ENCODE results near the gene VAMP8. TPM values are rescaled to one million over a fixed set of nuclear protein-coding genes. Genes with fewer than 3 reads are reported as not detected.
"Not testable (repeated sequence)": the region's sequence is repeated elsewhere in the genome, so short reads cannot be mapped to it uniquely, and the experiment has no call there.

Gene VAMP8
- total RNA-seq, 1 donor from 2014 or later, result 152 TPM

- no peak for DNase-seq (ENCODE audit: low read depth)
- H3K4me3 ChIP-seq (ENCODE audit: low read depth, low read length), result no peak overlapping the region
- no peak for TF ChIP-seq CTCF (conservative IDR thresholded peaks at IDR 0.05; ENCODE audit: low read depth, low read length)
Observed at GRCh38 chr2:85554980-85555612, 22.3 kb upstream of the VAMP8 start.

- no peak for TF ChIP-seq CTCF (conservative IDR thresholded peaks at IDR 0.05; ENCODE audit: low read depth, low read length)
- DNase-seq (ENCODE audit: low read depth), result no peak
- H3K4me3 ChIP-seq (ENCODE audit: low read depth, low read length), result no peak overlapping the region
Observed at GRCh38 chr2:85557130-85557529, 20.3 kb upstream of the VAMP8 start.

- no peak for DNase-seq (ENCODE audit: low read depth)
- TF ChIP-seq CTCF (conservative IDR thresholded peaks at IDR 0.05; ENCODE audit: low read depth, low read length), result no peak
- H3K4me3 ChIP-seq (ENCODE audit: low read depth, low read length), result no peak overlapping the region
Observed at GRCh38 chr2:85558160-85558559, 19.2 kb upstream of the VAMP8 start.

- not testable (repeated sequence) for DNase-seq (ENCODE audit: low read depth)
- peak overlapping the region; percentile 90 for H3K4me3 ChIP-seq (ENCODE audit: low read depth, low read length)
Observed at GRCh38 chr2:85560403-85560726, 17.0 kb upstream of the VAMP8 start.

GRCh38 chr2:85560812-85561279 lies 16.5 kb upstream of the VAMP8 start:
- DNase-seq (ENCODE audit: low read depth), result no peak
- no peak for TF ChIP-seq CTCF (conservative IDR thresholded peaks at IDR 0.05; ENCODE audit: low read depth, low read length)
- H3K4me3 ChIP-seq (ENCODE audit: low read depth, low read length), result peak overlapping the region; percentile 90

- peak within 1 kb of the TSS; percentile 90 for H3K4me3 ChIP-seq (ENCODE audit: low read depth, low read length)
- DNase-seq (ENCODE audit: low read depth), result no peak
- no peak for TF ChIP-seq CTCF (conservative IDR thresholded peaks at IDR 0.05; ENCODE audit: low read depth, low read length)
Observed at GRCh38 chr2:85561280-85562212, 15.8 kb upstream of the VAMP8 start, which contains the start of gene GGCX. TSS of gene GGCX (minus strand) at chr2:85561493. CDS start at chr2:85561428, 65 bp downstream.

- TF ChIP-seq CTCF (conservative IDR thresholded peaks at IDR 0.05; ENCODE audit: low read depth, low read length), result no peak
- DNase-seq (ENCODE audit: low read depth), result no peak
- no peak overlapping the region for H3K4me3 ChIP-seq (ENCODE audit: low read depth, low read length)
Observed at GRCh38 chr2:85564144-85564563, 13.2 kb upstream of the VAMP8 start.
